CD4-positive, alpha-beta T cell treated with Interferon alpha-2 for 1 hour (primary cell): ENCODE measurements around the gene TMEM238.
A peak's percentile ranks its signal among the peaks of the same experiment; 100 is the strongest.

Source experiments
- DNase-seq, 2 donors: peaks; one replicate each; pipeline ENCODE4 v3.0.0-alpha.2; 2020 to 2022

The TMEM238 gene

DNA sequence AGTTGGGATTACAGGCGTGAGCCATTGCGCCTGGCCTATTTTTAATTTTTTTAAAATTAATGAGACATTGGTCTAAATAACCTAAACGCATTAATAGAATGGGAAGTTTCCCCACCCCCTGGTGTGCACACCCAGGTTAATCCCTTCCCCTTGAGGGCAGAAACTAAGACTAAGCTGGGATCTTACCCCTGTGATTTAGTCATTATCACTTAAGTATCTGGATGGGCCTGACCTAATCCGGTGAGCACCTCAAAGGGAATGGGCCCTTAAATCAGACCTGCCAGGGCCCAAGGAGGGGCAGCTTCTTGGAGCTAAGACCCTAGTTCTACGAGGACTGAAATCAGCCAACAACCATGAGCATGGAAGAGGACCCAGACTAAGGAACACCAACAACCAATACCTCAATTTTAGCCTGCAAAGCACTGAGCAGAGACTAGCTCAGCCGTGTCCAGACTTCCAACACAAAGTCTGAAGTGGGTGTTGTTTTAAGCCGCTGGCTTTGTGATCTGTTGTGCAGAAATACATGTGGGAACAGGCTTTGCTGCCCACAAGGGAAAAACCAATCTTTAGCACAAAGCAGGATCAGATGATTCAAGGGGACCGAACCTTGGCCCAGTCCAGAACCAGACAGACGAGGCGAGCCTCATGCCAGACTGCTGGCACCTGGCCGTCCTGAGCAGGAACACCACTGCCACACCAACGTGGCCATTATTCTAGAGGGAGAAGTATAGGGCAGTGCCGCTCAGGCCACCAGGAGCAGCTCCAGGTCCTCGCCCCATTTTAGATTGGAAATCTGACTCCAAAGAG is 16.4 kb upstream of the TMEM238 start:
- no peak for DNase-seq

DNA sequence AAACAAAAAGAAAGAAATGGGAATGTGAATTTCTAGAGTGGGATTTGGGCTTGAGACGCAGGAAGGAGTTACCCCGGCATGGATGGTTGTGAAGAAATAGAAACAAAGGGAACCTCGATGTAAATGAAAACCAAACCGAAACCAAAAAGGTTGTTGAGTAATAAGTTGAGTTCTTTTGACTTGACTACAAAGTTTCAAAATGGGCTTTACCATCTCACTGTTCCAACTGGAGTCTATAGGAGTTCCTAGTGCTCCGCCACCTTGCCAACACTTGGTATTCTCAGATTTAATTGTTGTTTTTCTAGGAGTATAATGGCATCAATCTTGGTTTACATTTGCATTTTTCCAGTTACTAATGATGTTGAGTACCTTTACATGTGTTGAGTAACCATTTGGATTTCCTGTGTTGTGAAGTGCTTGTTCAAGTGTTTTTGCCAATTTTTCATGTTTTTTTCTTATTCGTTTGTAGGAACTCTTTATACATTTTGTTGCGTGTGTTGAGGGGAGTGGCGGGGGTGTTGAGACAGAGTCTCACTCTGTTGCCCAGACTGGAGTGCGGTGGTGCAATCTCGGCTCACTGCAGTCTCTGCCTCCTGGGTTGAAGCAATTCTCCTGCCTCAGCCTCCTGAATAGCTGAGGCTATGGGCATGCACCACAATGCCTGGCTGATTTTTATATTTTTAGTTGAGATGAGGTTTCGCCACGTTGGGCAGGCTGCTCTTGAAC is 14.3 kb upstream of the TMEM238 start:
- DNase-seq = peak in 1 of 2 donors; percentile 30

DNA sequence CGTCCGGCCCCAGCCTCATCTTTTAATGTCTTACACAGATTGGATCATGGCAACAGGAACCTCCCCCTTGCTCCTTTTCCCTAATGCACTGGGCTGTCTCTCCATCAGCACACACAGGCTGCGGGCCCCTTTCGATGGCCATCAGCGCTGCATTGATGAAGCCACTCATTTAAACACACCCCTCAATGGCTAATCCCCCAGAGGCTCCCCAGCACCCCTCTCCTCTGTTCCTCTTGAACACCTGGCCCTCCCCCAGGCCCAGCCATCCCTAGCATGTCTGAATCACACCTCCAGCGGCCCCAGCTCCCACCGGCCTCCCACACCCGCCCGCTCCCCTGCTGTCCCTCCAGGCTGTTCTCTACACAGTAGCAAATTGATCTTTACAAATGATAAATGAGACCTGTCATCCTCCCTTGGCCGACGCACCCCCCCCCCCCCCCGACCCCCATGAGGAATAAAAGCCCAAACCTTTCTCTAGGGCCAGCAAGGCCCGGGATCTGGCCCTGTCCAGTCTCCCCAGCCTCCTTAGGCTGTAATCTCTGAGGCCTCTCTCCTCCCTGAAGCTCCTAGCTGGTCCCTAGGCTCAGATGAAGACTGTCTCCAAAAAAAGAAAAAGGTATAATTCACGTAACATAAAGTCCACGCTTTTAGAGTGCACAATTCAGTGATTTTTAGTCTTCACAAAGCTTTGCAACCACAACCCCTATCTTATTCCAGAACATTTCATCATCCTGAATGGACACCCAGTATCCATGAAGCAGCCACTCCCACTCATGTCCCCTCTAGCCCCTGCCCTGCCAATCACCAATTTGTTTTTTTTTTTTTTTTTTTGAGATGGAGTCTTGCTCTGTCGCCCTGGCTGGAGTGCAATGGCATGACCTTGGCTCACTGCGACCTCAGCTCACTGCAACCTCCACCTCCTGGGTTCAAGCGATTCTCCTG is 9.0 kb upstream of the TMEM238 start:
- DNase-seq = no peak

DNA sequence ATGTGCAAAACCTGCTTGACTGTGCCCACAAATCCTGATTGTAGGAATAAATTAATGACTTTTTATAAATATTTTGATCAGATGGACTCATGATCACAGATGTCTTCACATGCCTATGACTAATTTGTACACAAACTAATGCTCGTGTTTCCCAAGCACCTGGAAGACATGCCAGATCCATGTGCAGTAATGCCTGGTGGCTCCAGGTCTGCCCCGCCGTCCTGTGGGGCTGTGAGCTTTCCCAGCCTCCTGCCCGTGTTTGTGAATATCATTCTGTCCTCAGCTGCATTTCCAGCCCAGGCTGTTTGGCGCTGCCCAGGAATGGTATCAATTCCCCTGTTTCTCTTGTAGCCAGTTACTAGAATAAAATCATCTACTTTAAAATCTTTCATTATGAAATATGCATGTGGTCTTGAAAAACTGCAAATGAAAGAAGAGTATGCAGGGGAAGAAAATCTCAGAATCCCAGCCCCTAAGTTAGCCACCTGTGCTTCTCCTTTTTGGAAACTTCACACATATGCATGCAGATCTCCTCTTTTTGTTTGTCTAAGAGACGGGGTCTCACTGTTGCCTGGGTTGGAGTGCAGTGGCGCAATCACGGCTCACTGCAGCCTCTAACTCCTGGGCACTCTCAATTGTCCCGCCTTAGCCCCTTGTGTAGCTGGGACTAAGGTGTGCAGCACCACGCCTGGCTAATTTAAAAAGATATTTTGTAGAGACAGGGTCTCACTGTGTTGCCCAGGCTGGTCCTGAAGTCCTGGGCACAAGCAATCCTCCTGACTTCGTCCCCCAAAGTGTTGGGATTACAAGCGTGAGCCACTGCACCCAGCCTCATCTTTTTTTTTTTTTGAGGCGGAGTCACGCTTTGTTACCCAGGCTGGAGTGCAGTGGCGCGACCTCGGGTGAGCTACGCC is 7.9 kb upstream of the TMEM238 start:
- DNase-seq = no peak

DNA sequence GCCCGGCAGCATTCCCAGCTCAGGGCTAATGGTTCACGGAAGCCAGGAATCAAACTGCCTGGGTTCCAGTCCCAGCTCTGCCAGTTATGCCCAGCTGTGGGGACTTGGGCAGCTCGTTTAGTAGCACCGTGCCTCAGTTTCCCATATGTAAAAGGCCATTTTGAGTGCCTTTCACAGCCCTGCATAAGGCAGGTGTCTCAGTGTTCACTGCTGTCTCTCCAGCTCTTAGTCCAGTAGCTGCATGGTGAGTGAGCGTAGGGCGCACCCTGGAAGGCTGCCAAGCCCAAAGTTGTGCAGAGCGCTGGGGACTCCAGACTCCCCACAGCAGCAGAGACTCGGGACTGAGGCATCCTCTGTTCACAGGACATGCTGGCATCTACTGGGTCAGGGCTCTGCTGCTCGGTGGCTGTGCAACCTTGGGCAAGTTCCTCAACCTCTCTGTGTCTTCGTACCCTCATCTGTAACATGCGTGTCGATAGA is 7.1 kb upstream of the TMEM238 start:
- DNase-seq = no peak

DNA sequence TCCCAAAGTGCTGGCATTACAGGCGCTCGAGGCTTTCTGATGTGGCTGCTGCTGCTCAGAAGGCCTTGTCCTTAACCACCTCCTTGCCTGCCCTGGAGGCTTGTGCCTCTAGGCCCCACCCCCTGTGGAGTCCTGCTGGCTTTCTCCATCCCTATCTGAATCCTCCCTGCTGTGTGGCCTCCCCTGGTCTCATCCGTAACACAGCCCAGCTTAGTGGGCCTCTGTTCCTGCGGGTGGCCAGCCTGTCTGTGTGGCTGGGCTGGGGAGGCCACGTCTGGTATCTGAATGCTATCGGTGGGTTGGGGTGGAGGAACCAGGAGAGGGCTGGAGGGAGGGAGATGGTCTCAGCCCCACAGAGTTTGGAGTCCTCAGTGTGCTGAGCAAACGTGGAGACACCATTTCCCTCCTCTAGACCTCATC is 6.4 kb upstream of the TMEM238 start:
- no peak for DNase-seq

DNA sequence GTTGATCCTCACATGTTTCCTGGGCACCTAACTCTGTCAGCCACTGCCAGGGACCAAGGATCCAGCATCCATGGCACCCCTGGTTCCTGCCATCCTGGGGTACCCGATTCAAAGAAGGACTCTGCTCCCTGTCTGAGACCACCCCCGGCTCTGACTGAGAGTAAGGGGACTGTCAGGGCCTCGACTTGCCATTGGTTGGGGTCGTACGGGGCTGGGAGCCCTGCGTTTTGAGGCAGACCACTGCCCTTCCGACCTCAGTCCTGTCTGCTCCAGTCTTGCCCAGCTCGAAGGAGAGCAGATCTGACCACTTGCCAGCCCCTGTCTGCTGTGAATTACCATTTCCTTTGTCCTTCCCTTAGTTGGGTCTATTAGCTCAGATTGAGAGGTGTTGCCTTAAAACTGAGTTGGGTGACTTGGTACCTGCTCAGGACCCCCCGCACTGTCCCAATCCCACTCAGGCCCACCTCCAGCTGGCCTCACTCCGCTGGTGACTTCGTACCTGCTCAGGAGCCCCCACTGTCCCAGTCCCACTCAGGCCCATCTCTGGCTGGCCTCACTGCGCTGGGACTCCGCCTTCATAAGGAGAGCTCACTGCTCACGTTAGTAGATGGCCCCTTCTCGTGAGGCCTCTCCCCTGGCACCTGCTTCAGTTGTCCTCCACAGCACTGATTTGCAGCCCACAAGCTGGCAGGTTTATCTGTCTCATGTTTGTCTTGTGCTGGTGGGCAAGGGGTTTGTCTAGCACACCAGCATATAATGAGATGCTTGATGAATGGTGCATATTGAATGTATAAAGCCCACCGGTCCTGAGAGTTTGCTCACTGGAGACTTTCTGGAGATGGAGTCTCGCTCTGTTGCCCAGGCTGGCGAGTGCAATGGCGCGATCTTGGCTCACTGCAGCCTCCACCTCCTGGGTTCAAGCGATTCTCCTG is 5.6 kb upstream of the TMEM238 start:
- DNase-seq = no peak

DNA sequence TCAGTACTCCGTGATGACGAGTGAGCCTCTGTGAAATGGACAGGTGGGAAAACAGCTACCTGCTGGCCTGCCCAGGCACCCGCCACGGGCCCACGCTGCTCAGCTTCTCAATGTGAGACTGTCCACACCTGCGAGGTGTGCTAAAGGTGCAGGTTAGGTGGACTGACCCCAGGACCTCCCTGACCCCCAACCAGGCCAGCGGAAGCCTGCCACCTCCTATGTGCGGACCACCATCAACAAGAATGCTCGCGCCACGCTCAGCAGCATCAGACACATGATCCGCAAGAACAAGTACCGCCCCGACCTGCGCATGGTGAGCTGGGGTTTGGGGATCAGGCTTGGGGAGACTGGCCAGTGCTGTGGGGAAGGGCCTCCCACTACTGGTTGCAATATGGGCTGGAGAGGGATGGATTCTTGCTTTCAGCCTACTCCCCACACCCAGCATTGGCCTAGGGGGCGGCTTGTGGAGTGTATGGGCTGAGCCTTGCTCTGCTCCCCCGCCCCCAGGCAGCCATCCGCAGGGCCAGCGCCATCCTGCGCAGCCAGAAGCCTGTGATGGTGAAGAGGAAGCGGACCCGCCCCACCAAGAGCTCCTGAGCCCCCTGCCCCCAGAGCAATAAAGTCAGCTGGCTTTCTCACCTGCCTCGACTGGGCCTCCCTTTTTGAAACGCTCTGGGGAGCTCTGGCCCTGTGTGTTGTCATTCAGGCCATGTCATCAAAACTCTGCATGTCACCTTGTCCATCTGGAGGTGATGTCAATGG is 3.8 kb upstream of the TMEM238 start:
- DNase-seq = no peak

DNA sequence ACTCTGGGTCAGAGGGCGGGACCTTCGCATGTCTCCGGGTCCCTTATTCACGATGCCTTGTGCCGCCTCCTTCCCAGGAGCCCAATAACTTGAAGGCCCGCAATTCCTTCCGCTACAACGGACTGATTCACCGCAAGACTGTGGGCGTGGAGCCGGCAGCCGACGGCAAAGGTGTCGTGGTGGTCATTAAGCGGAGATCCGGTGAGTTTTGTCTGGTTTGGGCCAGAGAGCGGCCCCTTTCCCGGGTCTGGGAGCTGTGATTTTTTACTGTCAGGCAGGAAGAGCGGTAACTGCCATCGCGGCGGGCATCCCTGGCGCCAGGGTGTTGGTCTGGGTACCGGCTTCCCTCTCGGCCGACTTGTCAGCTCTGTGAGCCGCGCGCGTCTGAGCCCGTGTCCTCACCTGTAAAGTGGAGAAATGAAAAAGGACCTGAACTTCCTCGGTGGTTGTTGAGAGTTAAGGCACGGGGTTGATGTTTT is 2.4 kb upstream of the TMEM238 start:
- DNase-seq = no peak

DNA sequence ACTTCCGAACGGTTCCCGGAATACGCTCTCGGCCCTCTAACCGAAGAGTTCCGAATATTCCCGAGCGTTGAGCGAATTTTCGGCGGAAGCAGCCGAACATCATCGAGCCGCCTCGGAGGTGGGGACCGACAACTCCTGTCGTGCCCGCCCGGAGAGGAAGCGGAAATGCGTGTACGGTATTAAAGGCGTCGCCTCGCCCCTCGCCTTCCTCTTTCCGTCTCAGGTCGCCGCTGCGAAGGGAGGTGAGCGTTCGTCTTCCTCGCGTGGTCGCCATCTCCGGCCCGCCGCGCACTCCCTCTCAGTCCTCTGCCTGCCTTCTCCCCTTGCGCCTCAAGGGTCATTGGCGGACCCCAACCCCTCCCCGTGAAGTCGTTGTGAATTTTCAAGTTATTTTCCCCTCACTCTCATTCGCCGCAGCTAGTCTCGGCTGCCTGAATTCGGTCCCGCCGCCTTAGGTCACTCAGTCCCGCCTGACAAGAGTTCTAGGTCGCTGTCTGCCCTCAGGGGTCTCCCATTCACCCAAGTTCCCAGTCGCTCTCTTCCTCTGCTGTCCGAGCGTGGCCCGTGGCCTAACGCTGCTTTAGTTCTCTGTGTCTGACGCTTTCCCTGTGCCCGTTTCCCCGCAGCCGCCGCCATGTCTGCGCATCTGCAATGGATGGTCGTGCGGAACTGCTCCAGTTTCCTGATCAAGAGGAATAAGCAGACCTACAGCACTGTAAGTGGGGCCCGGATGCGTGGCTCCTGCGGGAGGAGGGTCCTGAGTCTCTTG is 1.8 kb upstream of the TMEM238 start, which contains the start of gene RPL28:
RPL28 (plus strand) TSS at position 209 of the 769 bp plus-strand sequence; CDS start at position 635, 426 bp downstream.
- DNase-seq = peak; percentile 98 to 99

DNA sequence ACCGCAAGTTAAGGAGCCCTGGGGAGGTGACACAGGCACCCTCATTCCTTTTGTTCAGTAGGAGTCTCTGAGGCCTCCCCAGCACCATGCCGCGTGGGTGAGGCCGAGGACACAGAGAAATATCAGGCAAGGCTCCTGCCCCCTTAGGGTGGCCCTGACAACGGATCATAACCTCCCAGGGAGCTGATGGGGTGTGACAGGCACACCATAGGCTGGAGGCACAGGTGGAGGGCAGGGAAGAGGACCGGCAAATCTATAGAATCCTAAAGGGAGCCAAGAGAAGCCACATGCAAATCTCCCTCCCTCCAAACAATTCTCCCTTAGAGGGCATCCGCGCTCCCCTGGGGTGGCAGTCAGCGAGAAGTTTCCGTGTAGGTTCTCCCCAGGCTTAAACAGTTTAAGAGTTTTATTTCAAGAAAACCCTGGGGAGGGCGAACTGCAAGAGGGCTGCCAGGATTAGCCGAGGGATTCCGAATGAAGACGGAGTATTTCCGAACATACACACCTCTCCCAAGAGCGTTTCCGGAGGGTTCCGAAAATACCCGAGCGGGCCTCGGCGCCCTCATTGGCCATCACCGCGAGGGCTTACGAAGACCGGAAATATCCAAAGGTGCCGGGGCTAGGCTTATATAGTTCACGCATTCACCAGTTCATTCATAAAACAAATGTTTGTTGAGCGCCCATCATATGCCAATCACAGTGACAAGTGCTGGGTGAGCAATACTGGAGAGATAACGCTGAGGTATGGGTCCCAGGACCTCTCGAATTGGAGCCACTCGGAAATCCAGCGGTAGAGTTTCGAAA is 1.0 kb upstream of the TMEM238 start:
- DNase-seq = peak; percentile 95 to 96

DNA sequence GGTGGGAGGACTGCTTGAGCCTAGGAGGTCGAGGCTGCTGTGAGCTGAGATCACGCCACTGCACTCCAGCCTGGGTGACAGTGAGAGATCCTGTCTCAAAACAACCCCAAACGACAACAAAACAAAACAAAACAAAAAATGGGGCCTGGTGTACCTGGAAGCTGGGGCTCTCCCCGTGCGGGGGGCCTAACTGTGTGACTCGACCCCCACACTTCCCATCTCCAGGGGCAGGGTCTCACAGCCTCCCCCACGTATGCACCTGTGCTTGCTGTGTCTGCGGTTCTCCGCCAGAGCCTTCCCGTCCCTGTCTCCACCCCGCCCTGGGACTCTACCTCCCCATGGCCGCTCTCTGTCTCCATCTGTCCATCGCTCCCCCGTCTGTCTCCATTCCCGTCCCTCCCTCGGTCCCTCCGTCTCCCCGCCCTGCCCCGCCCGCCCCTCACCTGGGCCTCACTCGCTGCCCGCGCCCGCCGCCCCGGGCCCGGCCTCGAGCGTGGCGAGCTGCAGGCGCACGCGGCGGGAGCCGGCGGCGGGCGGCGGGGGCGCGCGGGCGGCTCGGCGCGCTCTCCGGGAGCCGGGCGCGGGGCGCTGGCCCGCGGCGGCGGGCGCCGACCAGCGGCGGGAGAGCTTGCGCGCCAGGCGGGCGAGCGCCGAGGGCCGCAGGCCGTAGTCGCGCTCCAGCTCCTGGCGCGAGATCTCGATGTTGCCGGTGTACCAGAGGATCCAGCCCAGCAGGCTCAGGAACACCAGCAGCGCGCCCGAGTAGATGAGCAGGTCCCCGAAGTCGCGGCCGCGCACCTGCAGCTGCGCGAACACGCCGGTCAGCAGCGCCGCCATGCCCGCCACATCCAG is 587 bp downstream of the TMEM238 start:
- DNase-seq = peak; percentile 38 to 54

DNA sequence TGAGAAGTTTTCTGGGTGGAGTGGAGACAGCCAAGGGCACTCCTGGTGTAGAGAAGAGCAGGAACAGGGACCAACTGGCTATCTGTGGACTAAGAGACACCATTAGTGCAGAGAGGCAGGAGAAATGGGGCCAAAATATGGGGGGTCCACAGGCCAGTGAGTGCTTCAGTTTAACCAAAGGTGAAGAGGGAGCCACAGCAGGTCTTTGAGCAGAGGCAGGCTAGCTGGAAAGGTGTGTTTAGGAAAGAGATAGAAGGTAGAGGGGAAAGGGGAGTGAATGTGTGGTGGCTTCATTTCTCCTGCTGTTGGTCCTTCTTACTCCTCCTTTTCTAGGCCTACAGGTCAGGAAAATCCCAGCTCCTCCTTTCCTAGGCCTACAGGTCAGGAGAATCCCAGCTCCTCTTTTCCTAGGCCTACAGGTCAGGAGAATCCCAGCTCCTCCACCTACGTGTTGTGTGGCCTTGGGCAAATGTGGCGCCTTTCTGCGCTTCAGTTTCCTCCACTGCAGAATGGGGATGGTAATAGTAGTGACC is 1.5 kb downstream of the TMEM238 start:
- DNase-seq = no peak

DNA sequence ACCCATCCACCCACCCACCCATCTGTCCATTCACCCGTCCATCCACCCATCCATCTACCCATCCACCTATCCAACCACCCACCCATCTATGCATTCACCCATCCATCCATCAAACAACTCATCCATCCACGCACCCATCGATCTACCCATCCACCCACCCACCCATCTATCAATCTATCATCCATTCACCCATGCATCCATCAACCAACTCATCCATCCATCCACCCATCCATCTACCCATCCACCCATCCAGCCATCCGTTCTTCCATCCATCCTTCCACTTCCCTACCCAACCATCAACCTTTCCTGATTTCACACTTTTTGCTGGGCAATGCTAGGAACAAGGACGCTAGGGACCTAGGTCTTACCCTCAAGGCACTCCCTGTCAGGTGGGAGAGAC is 2.1 kb downstream of the TMEM238 start:
- DNase-seq = no peak

DNA sequence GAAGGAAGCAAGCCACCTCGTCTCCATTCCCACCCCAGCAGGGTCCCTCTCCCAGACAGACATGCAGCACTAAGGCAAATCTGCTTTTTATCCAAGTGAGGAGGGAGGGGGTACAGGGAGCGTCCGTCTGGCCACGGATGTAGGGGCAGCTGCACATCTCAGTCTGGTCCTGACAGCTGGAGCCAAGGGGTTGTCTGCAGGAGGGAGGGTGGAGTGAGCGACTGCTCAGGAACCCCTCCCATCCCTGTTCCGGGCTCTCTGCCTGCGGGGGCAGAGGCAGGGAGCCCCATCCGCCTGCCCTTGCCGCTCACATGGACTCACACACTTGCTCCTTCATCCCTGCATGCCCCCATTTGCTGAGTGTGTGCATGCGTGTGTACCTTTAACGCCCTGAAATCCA is 4.9 kb downstream of the TMEM238 start:
- DNase-seq = no peak

DNA sequence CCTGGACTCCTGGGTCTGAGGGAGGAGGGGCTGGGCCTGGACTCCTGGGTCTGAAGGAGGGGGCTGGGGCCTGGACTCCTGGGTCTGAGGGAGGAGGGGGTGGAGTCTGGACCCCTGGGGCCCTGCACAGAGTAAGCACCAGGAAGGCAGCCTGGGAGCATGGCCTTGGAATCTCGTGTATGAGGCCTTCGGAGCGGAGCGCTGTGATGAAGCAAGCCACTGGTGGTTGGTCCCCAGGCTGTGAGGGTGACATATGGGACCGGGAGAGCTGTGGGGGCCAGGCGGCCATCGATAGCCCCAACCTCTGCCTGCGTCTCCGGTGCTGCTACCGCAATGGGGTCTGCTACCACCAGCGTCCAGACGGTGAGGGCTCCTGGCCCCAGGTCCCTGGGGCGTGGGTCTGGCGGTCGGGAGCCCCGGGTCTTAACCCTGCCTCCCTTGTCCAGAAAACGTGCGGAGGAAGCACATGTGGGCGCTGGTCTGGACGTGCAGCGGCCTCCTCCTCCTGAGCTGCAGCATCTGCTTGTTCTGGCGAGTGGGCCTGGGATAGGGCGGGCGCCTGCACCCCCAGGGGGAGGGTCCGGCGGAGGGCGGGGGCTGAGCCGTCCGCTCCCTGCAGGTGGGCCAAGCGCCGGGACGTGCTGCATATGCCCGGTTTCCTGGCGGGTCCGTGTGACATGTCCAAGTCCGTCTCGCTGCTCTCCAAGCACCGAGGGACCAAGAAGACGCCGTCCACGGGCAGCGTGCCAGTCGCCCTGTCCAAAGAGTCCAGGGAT is 6.5 kb downstream of the TMEM238 start:
- no peak for DNase-seq
